Activated T-helper 2 cell treated with anti-CD3 and anti-CD28 coated beads, Interferon-gamma antibody, Interleukin-2, Interleukin-4, amounts not matched to agents 10 μg/mL and 5 μg/mL and 100 μg/mL, durations not matched to agents 14 hours and 24 hours and 36 hours (primary cell): ENCODE measurements around the gene TTC39B. TPM values are rescaled to one million over a fixed set of nuclear protein-coding genes. Genes with fewer than 3 reads are reported as not detected.

ENCODE experiments used
- DNase-seq: peaks from one replicate; pipeline ENCODE4 v3.0.0; 2021; ENCODE audit warnings: low spot score
- H3K27ac Mint-ChIP-seq: one replicate; pipeline ENCODE4 v1.8.0; 2021; ENCODE audit warnings: mixed read lengths
- H3K27me3 Mint-ChIP-seq: one replicate; pipeline ENCODE4 v1.8.0; 2021; ENCODE audit warnings: low read depth, mixed read lengths
- H3K36me3 Mint-ChIP-seq: one replicate; pipeline ENCODE4 v1.8.0; 2021; ENCODE audit warnings: low read depth, mixed read lengths
- H3K4me1 Mint-ChIP-seq: one replicate; pipeline ENCODE4 v1.8.0; 2021; ENCODE audit warnings: low read depth, mixed read lengths
- H3K4me3 Mint-ChIP-seq: one replicate; pipeline ENCODE4 v1.8.0; 2021; ENCODE audit warnings: low read depth, mild to moderate bottlenecking, moderate library complexity, mixed read lengths
- H3K9me3 Mint-ChIP-seq: one replicate; pipeline ENCODE4 v1.8.0; 2021; ENCODE audit warnings: mixed read lengths
- intact Hi-C: fragments of 100-400 bp; cut with micrococcal nuclease; formaldehyde crosslinking; loops from one replicate; pipeline ENCODE4 v1.15.1; 2023
- total RNA-seq: library from RNA; stranded (reverse); gene quantifications from 2 replicates; pipeline ENCODE4 v1.2.3, GENCODE V29; 2022

Gene TTC39B
- total RNA-seq, 1 donor from 2014 or later = 10.5 TPM

- Mint-ChIP-seq H3K4me1 (peaks cover 3% of the 10 kb centered on the region), H3K27me3 (peaks cover 15% of the 10 kb centered on the region), H3K36me3 (no peaks in the 10 kb centered on the region), H3K27ac (no peak overlapping the region), H3K9me3 (no peaks in the 10 kb centered on the region), H3K4me3 (no peak overlapping the region)
- DNase-seq = no peak
- intact Hi-C loops = no loop called here
Observed at GRCh38 chr9:15116130-15116580, 190.9 kb downstream of the TTC39B start.

GRCh38 chr9:15115702-15116101, 191.3 kb downstream of the TTC39B start:
- Mint-ChIP-seq H3K27ac (no peak overlapping the region), H3K9me3 (no peaks in the 10 kb centered on the region), H3K27me3 (peaks cover 15% of the 10 kb centered on the region), H3K36me3 (no peaks in the 10 kb centered on the region), H3K4me1 (peaks cover 3% of the 10 kb centered on the region), H3K4me3 (no peak overlapping the region)
- no peak for DNase-seq
- intact Hi-C loops = no loop called here

- DNase-seq = no peak
- intact Hi-C loops = no loop called here
- Mint-ChIP-seq H3K4me3 (no peak overlapping the region), H3K9me3 (no peaks in the 10 kb centered on the region), H3K27ac (no peak overlapping the region), H3K27me3 (peaks cover 12% of the 10 kb centered on the region), H3K36me3 (no peaks in the 10 kb centered on the region), H3K4me1 (peaks cover under 1% of the 10 kb centered on the region)
Observed at GRCh38 chr9:15115041-15115440, 192.0 kb downstream of the TTC39B start.

Other genes with a start within 250 kb of the TTC39B start
- 34.0 and 34.7 TPM in 2 replicates for gene SNAPC3, start 115.7 kb upstream of the TTC39B start, total RNA-seq
- gene PSIP1, start 203.8 kb upstream of the TTC39B start, total RNA-seq = 112 and 118 TPM in 2 replicates
- gene CCDC171, start 245.8 kb upstream of the TTC39B start, total RNA-seq = 1.8 and 2.0 TPM in 2 replicates